K562 (cell line): Measurements from ENCODE around the gene ATAD3C. TPM values are rescaled to one million over a fixed set of nuclear protein-coding genes. Genes with fewer than 3 reads are reported as not detected.

Experiments
- HOXB6 ChIP-seq: fragments of 250-450 bp; sonication (Bioruptor Pico); IDR thresholded peaks from 2 replicates; pipeline ENCODE4 v1.5.1; 2022; ENCODE audit warnings: mild to moderate bottlenecking, borderline replicate concordance
- KDM2B ChIP-seq: fragments of 250-450 bp; sonication (Bioruptor Pico); IDR thresholded peaks from 2 replicates; pipeline ENCODE4 v1.8.0; 2021; ENCODE audit warnings: mild to moderate bottlenecking, moderate library complexity
- MXD1 ChIP-seq: fragments of 250-450 bp; sonication (Bioruptor Pico); IDR thresholded peaks from 2 replicates; pipeline ENCODE4 v1.8.0; 2021; ENCODE audit warnings: borderline replicate concordance, mild to moderate bottlenecking, moderate library complexity; ENCODE audit not compliant: poor library complexity, severe bottlenecking
- RB1 ChIP-seq: fragments of 450-650 bp; IDR thresholded peaks from 2 replicates; pipeline ENCODE4 v1.6.1; 2017; ENCODE audit warnings: low read depth, mild to moderate bottlenecking
- SMARCA4 ChIP-seq: fragments of 450-650 bp; IDR thresholded peaks from 2 replicates; pipeline ENCODE4 v1.6.1; 2016
- ZFX ChIP-seq: sonication (generic); formaldehyde crosslinking; IDR thresholded peaks from 2 replicates; pipeline ENCODE4 v1.8.0; 2022; ENCODE audit warnings: mild to moderate bottlenecking, missing genetic modification reagents, moderate library complexity
- polyA plus RNA-seq, 8 experiments: library from polyadenylated mRNA; depleted of rRNA in 4 of 8; stranded (reverse) in 5 of 8; unstranded in 3 of 8; fragments of >200 nt; fragmentation: Nextera tagmentation in 2 of 8; fragmentation: Illumina TruSeq in 1 of 8; extraction: Ambion mirVana in 2 of 8; extraction: Trizol in 1 of 8; gene quantifications; 2 replicates each; pipeline versions ENCODE4 v1.2.1 to v1.2.3, GENCODE V29; 2011 to 2014; ENCODE audit warnings: inconsistent platforms in 1 of 8, missing spikeins in 1 of 8
- total RNA-seq, 7 experiments: library from RNA; depleted of rRNA in 6 of 7; stranded (reverse); fragments of >200 nt in 6 of 7; fragmentation: Illumina TruSeq in 2 of 7; extraction: Trizol in 2 of 7; gene quantifications; 2 replicates each; pipeline versions ENCODE4 v1.2.1 to v1.2.3, GENCODE V29; 2011 to 2021; ENCODE audit warnings: low replicate concordance in 1 of 7
- TF ChIP-seq, protein P1 (sequence below), 2 experiments: fragments of 450-650 bp in 1 of 2; sonication (generic) in 1 of 2; formaldehyde crosslinking in 1 of 2; IDR thresholded peaks; 2 replicates each; pipeline versions ENCODE4 v1.7.1 to v1.9.0; 2016 to 2022; ENCODE audit warnings: inconsistent platforms in 1 of 2, mild to moderate bottlenecking in 1 of 2, missing genetic modification reagents in 1 of 2
- TF ChIP-seq, protein P2 (sequence below): sonication (generic); formaldehyde crosslinking; IDR thresholded peaks from 2 replicates; pipeline ENCODE4 v1.8.0; 2022; ENCODE audit warnings: mild to moderate bottlenecking, low read depth, missing genetic modification reagents
- TF ChIP-seq, protein P3 (sequence below): sonication (generic); formaldehyde crosslinking; IDR thresholded peaks from 2 replicates; pipeline ENCODE4 v1.8.1; 2023; ENCODE audit warnings: missing genetic modification reagents, mild to moderate bottlenecking, borderline replicate concordance

Gene ATAD3C
- total and polyA plus RNA-seq, 9 of the 15 experiments (the other 6 are each of a cell fraction or from before 2014, with no cell fraction given) = 0.03 to 0.18 TPM; not detected in 7

GRCh38 chr1:1435911-1436629 lies 13.4 kb upstream of the ATAD3C start (continued):
- TF ChIP-seq, protein P1, sequence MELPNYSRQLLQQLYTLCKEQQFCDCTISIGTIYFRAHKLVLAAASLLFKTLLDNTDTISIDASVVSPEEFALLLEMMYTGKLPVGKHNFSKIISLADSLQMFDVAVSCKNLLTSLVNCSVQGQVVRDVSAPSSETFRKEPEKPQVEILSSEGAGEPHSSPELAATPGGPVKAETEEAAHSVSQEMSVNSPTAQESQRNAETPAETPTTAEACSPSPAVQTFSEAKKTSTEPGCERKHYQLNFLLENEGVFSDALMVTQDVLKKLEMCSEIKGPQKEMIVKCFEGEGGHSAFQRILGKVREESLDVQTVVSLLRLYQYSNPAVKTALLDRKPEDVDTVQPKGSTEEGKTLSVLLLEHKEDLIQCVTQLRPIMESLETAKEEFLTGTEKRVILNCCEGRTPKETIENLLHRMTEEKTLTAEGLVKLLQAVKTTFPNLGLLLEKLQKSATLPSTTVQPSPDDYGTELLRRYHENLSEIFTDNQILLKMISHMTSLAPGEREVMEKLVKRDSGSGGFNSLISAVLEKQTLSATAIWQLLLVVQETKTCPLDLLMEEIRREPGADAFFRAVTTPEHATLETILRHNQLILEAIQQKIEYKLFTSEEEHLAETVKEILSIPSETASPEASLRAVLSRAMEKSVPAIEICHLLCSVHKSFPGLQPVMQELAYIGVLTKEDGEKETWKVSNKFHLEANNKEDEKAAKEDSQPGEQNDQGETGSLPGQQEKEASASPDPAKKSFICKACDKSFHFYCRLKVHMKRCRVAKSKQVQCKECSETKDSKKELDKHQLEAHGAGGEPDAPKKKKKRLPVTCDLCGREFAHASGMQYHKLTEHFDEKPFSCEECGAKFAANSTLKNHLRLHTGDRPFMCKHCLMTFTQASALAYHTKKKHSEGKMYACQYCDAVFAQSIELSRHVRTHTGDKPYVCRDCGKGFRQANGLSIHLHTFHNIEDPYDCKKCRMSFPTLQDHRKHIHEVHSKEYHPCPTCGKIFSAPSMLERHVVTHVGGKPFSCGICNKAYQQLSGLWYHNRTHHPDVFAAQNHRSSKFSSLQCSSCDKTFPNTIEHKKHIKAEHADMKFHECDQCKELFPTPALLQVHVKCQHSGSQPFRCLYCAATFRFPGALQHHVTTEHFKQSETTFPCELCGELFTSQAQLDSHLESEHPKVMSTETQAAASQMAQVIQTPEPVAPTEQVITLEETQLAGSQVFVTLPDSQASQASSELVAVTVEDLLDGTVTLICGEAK (IDR thresholded peaks at IDR 0.05) = peak; percentile 32; the same call in 1 of the 2 replicates
- TF ChIP-seq, protein P1 (CRISPR knock-in tag; IDR thresholded peaks at IDR 0.05) = no peak
- TF ChIP-seq ZFX (CRISPR knock-in tag) (peak; percentile 13), MXD1 (CRISPR knock-in tag) (no peak), KDM2B (CRISPR knock-in tag) (0 out of 2 replicates have a peak, but pooled peaks have one; percentile 5), RB1 (no peak), HOXB6 (no peak), SMARCA4 (no peak)
- TF ChIP-seq, protein P2, sequence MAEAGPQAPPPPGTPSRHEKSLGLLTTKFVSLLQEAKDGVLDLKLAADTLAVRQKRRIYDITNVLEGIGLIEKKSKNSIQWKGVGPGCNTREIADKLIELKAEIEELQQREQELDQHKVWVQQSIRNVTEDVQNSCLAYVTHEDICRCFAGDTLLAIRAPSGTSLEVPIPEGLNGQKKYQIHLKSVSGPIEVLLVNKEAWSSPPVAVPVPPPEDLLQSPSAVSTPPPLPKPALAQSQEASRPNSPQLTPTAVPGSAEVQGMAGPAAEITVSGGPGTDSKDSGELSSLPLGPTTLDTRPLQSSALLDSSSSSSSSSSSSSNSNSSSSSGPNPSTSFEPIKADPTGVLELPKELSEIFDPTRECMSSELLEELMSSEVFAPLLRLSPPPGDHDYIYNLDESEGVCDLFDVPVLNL (CRISPR knock-in tag) = no peak
- TF ChIP-seq, protein P3, sequence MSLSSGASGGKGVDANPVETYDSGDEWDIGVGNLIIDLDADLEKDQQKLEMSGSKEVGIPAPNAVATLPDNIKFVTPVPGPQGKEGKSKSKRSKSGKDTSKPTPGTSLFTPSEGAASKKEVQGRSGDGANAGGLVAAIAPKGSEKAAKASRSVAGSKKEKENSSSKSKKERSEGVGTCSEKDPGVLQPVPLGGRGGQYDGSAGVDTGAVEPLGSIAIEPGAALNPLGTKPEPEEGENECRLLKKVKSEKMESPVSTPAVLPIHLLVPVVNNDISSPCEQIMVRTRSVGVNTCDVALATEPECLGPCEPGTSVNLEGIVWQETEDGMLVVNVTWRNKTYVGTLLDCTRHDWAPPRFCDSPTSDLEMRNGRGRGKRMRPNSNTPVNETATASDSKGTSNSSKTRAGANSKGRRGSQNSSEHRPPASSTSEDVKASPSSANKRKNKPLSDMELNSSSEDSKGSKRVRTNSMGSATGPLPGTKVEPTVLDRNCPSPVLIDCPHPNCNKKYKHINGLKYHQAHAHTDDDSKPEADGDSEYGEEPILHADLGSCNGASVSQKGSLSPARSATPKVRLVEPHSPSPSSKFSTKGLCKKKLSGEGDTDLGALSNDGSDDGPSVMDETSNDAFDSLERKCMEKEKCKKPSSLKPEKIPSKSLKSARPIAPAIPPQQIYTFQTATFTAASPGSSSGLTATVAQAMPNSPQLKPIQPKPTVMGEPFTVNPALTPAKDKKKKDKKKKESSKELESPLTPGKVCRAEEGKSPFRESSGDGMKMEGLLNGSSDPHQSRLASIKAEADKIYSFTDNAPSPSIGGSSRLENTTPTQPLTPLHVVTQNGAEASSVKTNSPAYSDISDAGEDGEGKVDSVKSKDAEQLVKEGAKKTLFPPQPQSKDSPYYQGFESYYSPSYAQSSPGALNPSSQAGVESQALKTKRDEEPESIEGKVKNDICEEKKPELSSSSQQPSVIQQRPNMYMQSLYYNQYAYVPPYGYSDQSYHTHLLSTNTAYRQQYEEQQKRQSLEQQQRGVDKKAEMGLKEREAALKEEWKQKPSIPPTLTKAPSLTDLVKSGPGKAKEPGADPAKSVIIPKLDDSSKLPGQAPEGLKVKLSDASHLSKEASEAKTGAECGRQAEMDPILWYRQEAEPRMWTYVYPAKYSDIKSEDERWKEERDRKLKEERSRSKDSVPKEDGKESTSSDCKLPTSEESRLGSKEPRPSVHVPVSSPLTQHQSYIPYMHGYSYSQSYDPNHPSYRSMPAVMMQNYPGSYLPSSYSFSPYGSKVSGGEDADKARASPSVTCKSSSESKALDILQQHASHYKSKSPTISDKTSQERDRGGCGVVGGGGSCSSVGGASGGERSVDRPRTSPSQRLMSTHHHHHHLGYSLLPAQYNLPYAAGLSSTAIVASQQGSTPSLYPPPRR (CRISPR knock-in tag) = no peak
